Inflammatory macrophage (primary cell): Measurements from ENCODE around the gene TENM3.

ENCODE experiments used
- DNase-seq, 2 donors: peaks; one replicate each; pipeline ENCODE4 v3.0.0-alpha.2; 2020 to 2022

TENM3 gene

GRCh38 chr4:182700362-182701160 is 457.4 kb downstream of the TENM3 start:
- no peak for DNase-seq

GRCh38 chr4:182704077-182704476 is 460.9 kb downstream of the TENM3 start:
- DNase-seq, result no peak

GRCh38 chr4:182704948-182705347 is 461.7 kb downstream of the TENM3 start:
- DNase-seq, result no peak

- no peak for DNase-seq
Observed at GRCh38 chr4:182705389-182705788, 462.2 kb downstream of the TENM3 start.

- no peak for DNase-seq
Observed at GRCh38 chr4:182711211-182711610, 468.0 kb downstream of the TENM3 start.

- no peak for DNase-seq
Observed at GRCh38 chr4:182715548-182715947, 472.3 kb downstream of the TENM3 start.

- DNase-seq, result no peak
Observed at GRCh38 chr4:182716192-182716591, 473.0 kb downstream of the TENM3 start.

GRCh38 chr4:182717788-182718583 is 474.8 kb downstream of the TENM3 start:
- DNase-seq, result no peak

GRCh38 chr4:182724414-182724813 is 481.2 kb downstream of the TENM3 start:
- no peak for DNase-seq

- no peak for DNase-seq
Observed at GRCh38 chr4:182729516-182729915, 486.3 kb downstream of the TENM3 start.

- no peak for DNase-seq
Observed at GRCh38 chr4:182730791-182731190, 487.6 kb downstream of the TENM3 start.

GRCh38 chr4:182736207-182736606 is 493.0 kb downstream of the TENM3 start:
- no peak for DNase-seq

- DNase-seq, result no peak
Observed at GRCh38 chr4:182738283-182739047, 495.3 kb downstream of the TENM3 start.

GRCh38 chr4:182740256-182740655 is 497.1 kb downstream of the TENM3 start:
- no peak for DNase-seq

GRCh38 chr4:182741054-182741453 is 497.9 kb downstream of the TENM3 start:
- no peak for DNase-seq

GRCh38 chr4:182741914-182742313 is 498.7 kb downstream of the TENM3 start:
- DNase-seq, result no peak

- no peak for DNase-seq
Observed at GRCh38 chr4:182743815-182744214, 500.6 kb downstream of the TENM3 start.

GRCh38 chr4:182745237-182745636 is 502.0 kb downstream of the TENM3 start:
- no peak for DNase-seq

GRCh38 chr4:182746876-182747275 is 503.7 kb downstream of the TENM3 start:
- DNase-seq, result no peak

- no peak for DNase-seq
Observed at GRCh38 chr4:182748283-182748682, 505.1 kb downstream of the TENM3 start.

- DNase-seq, result no peak
Observed at GRCh38 chr4:182748949-182749348, 505.7 kb downstream of the TENM3 start.

GRCh38 chr4:182749667-182750167 is 506.5 kb downstream of the TENM3 start:
- no peak for DNase-seq
